ENCODE results near the gene P3H3. TPM values are rescaled to one million over a fixed set of nuclear protein-coding genes. Genes with fewer than 3 reads are reported as not detected.

Gene P3H3
- total RNA-seq, 4 donors from 2014 or later = 0.66 to 4.7 (median 1.5) TPM

DNA sequence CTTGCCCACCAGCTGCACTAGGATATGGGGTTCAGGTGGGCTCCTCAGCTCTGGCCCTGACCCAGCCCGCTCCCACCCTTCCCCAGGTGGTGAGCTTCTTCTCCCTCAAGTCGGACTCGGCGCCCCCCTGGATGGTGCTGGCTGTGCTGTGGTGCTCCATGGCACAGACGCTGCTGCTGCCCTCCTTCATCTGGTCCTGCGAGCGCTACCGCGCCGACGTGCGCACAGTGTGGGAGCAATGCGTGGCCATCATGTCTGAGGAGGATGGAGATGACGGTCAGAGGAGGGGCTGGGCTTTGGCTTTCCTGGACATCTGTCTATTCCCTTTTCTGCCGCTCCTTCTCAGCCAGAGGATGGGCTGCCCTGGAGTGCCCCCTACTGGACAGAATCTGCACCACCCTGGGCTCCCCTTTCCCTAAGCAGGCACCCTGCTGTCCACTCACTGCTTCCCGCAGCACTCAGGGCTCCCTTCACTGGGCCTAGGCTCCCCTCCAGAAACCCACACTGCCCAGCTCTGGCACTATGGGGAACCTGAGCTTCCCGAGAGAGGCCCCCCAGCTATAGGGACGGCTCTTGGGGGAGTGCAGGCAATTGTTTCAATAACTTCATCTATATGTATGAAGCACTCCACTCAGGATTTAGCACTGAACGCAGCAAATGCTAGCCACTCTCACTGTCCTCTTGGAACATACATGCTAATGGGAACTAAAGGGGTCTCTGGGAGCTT is 2.6 kb upstream of the P3H3 start:
- peaks cover 31 to 78% (median 53%) of the 10 kb centered on the region in 3 donors for H3K27me3 ChIP-seq
- no peak overlapping the region for H3K27ac ChIP-seq
- H3K9me3 ChIP-seq = no peaks in the 10 kb centered on the region
- ATAC-seq (peak; percentile 63 to 75), DNase-seq (peak; percentile 48 to 69)
- no peak overlapping the region for H3K4me3 ChIP-seq
- in situ Hi-C loops (cut with MboI; ENCODE audit: low sequenced_read_pairs in 4 of 4) = no loop called here
- no peaks in the 10 kb centered on the region for H3K36me3 ChIP-seq
- intact Hi-C loops (cut with DNase I; ENCODE audit: low total_unique reads) = loop anchor here (1.0 to 5.0 kb wide), 4 partner anchors 47 to 208 kb away; partner anchors contain the start of gene MLF2
- TF ChIP-seq CTCF (IDR thresholded peaks at IDR 0.05 in 4 of 5, conservative IDR thresholded peaks at IDR 0.05 in 1 of 5) (peak; percentile 62 to 85 (median 80)), POLR2A (IDR thresholded peaks at IDR 0.05) (no peak)
- peaks cover 3 to 11% of the 10 kb centered on the region in 2 donors for H3K4me1 ChIP-seq

DNA sequence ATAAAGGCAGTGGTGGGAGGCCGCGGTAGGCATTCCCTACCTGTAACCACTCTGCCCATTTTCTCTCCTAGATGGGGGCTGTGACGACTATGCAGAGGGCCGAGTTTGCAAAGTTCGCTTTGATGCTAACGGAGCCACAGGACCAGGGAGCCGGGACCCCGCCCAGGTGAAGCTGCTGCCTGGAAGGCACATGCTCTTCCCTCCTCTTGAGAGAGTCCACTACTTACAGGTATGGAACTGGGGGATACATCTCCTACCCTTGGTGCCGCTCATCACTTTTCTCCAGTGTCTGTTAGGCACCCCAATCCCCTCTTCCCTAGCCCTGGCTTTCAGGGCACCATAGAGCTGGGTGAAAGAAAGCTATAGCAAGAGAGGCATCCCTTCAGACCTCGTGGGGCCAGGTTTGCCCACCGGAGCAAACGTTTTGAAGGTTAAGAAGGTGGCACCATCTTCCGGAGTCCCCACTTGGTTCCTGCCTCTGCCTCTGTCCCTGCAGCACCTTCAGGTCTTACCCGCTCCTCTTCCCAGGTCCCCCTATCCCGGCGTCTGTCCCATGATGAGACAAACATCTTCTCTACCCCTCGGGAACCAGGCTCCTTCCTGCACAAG is 2.0 kb upstream of the P3H3 start:
- H3K4me3 ChIP-seq = no peak overlapping the region
- H3K4me1 ChIP-seq = peaks cover 3 to 11% of the 10 kb centered on the region in 2 donors
- H3K27me3 ChIP-seq = peaks cover 31 to 78% (median 53%) of the 10 kb centered on the region in 3 donors
- TF ChIP-seq POLR2A (IDR thresholded peaks at IDR 0.05) (no peak), CTCF (IDR thresholded peaks at IDR 0.05 in 4 of 5, conservative IDR thresholded peaks at IDR 0.05 in 1 of 5) (no peak)
- in situ Hi-C loops (cut with MboI; ENCODE audit: low sequenced_read_pairs in 4 of 4) = no loop called here
- ATAC-seq (no peak), DNase-seq (no peak)
- H3K36me3 ChIP-seq = no peaks in the 10 kb centered on the region
- intact Hi-C loops (cut with DNase I; ENCODE audit: low total_unique reads) = loop anchor here (2.0 to 5.0 kb wide), 3 partner anchors 47 to 89 kb away; partner anchors contain the start of gene MLF2
- no peak overlapping the region for H3K27ac ChIP-seq
- H3K9me3 ChIP-seq = no peaks in the 10 kb centered on the region

GRCh38 chr12:6826734-6827436 is 1.3 kb upstream of the P3H3 start:
- Histone ChIP-seq H3K4me3 (no peak overlapping the region), H3K36me3 (no peaks in the 10 kb centered on the region), H3K27ac (peak overlapping the region; percentile 37 to 45 (median 38)), H3K27me3 (peaks cover 30 to 72% (median 52%) of the 10 kb centered on the region in 3 donors), H3K9me3 (no peaks in the 10 kb centered on the region), H3K4me1 (peaks cover 3 to 11% of the 10 kb centered on the region in 2 donors)
- ATAC-seq = no peak
- TF ChIP-seq POLR2A (IDR thresholded peaks at IDR 0.05) (no peak), CTCF (IDR thresholded peaks at IDR 0.05 in 4 of 5, conservative IDR thresholded peaks at IDR 0.05 in 1 of 5) (no peak)
- intact Hi-C loops (cut with DNase I; ENCODE audit: low total_unique reads) (loop anchor here (2.0 to 5.0 kb wide), 3 partner anchors 48 to 90 kb away; partner anchors contain the start of gene MLF2), in situ Hi-C loops (cut with MboI; ENCODE audit: low sequenced_read_pairs in 4 of 4) (no loop called here)
- DNase-seq = no peak

DNA sequence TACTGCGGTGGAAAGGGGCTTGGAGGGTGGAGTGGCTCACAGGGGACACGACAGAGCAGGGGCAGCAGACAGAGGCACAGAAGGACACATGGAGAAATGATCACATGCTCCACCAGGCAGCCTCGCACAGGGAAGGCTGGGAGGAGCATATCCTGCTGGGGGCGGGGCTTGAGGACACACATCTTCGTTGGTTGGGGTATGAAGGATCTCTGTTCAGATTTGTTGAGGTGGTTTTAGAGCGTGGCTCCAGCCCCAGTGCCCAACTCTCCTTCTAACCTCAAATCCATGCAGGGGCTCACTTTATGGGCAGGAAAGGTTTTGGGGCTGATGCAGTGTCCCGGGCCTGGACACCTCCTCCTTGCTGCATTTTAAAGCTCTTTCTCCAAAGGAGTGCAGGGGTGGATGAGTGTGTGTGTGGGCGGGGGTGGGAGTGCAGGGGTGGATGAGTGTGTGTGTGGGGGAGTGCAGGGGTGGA is 733 bp upstream of the P3H3 start:
- DNase-seq = peak; percentile 50 to 67
- Histone ChIP-seq H3K4me3 (no peak overlapping the region), H3K27me3 (peaks cover 26 to 66% (median 46%) of the 10 kb centered on the region in 3 donors), H3K36me3 (no peaks in the 10 kb centered on the region), H3K4me1 (peaks cover 3 to 11% of the 10 kb centered on the region in 2 donors), H3K9me3 (no peaks in the 10 kb centered on the region), H3K27ac (peak overlapping the region; percentile 37 to 45 (median 38))
- ATAC-seq = peak; percentile 47 to 54
- intact Hi-C loops (cut with DNase I; ENCODE audit: low total_unique reads) (loop anchor here (2.0 to 5.0 kb wide), 3 partner anchors 49 to 90 kb away; partner anchors contain the start of gene MLF2), in situ Hi-C loops (cut with MboI; ENCODE audit: low sequenced_read_pairs in 4 of 4) (no loop called here)
- no peak for TF ChIP-seq POLR2A (IDR thresholded peaks at IDR 0.05)
- no peak for TF ChIP-seq CTCF (IDR thresholded peaks at IDR 0.05 in 4 of 5, conservative IDR thresholded peaks at IDR 0.05 in 1 of 5)
